ENCODE measurements around the gene PHLDB1.

Gene PHLDB1

DNA sequence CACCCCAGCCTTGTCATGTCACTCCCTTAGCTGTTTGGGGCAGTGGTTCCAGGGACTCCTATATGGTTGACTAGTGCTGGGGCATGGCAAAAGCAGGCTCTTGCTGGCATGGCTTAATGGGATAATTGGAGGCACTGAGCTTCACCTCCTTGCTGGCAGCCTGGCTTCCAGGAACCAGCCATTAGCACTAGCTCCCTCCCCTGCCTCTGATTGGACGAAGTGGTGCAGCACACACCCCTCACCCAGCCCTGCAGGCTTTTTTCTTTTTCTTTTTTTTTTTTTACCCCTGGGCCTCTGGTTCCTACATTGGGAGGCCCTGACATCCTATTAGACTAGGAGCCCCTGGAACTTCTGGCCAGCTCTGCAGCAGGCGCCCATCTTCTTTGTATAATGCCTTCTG, 18.6 kb downstream of the PHLDB1 start:
- Mint-ChIP-seq H3K27me3 (no peaks in the 10 kb centered on the region), H3K4me1 (ENCODE audit: low read depth) (peaks cover under 1% of the 10 kb centered on the region), H3K27ac (no peak overlapping the region), H3K36me3 (no peaks in the 10 kb centered on the region), H3K9me3 (ENCODE audit: low read depth) (no peaks in the 10 kb centered on the region), H3K4me3 (no peak overlapping the region)

- Mint-ChIP-seq H3K27ac (no peak overlapping the region), H3K4me1 (ENCODE audit: low read depth) (no peaks in the 10 kb centered on the region), H3K4me3 (no peak overlapping the region), H3K36me3 (no peaks in the 10 kb centered on the region), H3K27me3 (no peaks in the 10 kb centered on the region), H3K9me3 (ENCODE audit: low read depth) (no peaks in the 10 kb centered on the region)
Measured at GRCh38 chr11:118627566-118627965, 20.2 kb downstream of the PHLDB1 start.

DNA sequence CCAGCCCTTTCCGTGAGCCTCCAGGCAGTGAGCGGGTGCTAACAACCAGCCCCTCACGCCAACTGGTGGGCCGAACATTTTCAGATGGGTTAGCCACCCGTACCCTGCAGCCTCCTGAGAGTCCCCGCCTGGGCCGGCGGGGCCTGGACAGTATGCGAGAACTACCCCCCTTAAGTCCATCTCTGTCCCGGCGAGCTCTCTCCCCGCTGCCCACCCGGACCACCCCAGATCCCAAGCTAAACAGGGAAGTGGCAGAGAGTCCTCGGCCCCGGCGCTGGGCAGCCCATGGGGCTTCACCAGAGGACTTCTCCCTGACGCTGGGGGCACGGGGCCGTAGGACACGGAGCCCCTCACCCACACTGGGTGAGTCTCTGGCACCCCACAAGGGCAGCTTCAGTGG, 20.6 kb downstream of the PHLDB1 start:
- Mint-ChIP-seq H3K9me3 (ENCODE audit: low read depth) (no peaks in the 10 kb centered on the region), H3K4me3 (no peak overlapping the region), H3K27ac (no peak overlapping the region), H3K27me3 (no peaks in the 10 kb centered on the region), H3K36me3 (no peaks in the 10 kb centered on the region), H3K4me1 (ENCODE audit: low read depth) (no peaks in the 10 kb centered on the region)

GRCh38 chr11:118628432-118628831, 21.0 kb downstream of the PHLDB1 start:
- Mint-ChIP-seq H3K27ac (no peak overlapping the region), H3K4me3 (no peak overlapping the region), H3K4me1 (ENCODE audit: low read depth) (no peaks in the 10 kb centered on the region), H3K36me3 (no peaks in the 10 kb centered on the region), H3K9me3 (ENCODE audit: low read depth) (no peaks in the 10 kb centered on the region), H3K27me3 (no peaks in the 10 kb centered on the region)

DNA sequence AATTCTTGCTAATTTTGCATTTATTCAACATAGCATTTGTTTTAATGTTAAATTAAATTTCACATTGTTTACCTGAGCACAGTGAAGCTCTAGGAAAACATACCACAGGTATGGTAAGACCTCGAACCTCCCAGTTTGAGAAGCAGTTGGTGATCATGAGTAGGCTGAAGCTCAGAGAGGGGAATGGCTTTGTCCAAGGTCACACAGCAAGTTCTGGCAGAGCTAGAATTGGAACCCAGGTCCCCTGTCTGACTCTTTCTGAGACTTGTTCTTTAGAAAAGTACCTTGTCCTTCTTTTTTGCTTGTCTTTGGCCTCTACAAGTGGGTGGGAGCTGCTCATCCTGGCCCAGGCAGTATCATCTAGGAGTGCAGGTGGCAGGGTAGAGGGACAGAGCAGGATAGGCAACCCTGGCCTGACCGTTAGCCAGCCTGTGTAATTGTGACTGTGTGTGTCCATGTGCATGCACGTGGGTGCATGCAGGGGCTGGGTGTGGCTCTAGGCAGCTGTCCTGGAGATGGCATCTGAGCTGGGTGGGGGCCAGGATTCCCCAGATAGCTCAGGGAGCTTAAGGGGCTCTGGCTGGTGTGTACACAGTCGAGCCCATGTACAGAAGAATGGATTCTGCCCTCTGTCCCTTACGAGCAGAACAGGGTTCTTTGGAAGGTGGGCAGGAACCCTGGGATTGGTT, 21.6 kb downstream of the PHLDB1 start:
- Mint-ChIP-seq H3K27me3 (no peaks in the 10 kb centered on the region), H3K4me3 (no peak overlapping the region), H3K9me3 (ENCODE audit: low read depth) (no peaks in the 10 kb centered on the region), H3K36me3 (no peaks in the 10 kb centered on the region), H3K27ac (no peak overlapping the region), H3K4me1 (ENCODE audit: low read depth) (no peaks in the 10 kb centered on the region)

- H3K9me3 Mint-ChIP-seq (ENCODE audit: low read depth) = no peaks in the 10 kb centered on the region
- no peak overlapping the region for H3K4me3 Mint-ChIP-seq
- no peaks in the 10 kb centered on the region for H3K4me1 Mint-ChIP-seq (ENCODE audit: low read depth)
- H3K27me3 Mint-ChIP-seq = no peaks in the 10 kb centered on the region
- H3K27ac Mint-ChIP-seq = no peak overlapping the region
- H3K36me3 Mint-ChIP-seq = no peaks in the 10 kb centered on the region
Measured at GRCh38 chr11:118629761-118630661, 22.6 kb downstream of the PHLDB1 start.

GRCh38 chr11:118631142-118631909, 23.9 kb downstream of the PHLDB1 start:
- Mint-ChIP-seq H3K36me3 (no peaks in the 10 kb centered on the region), H3K4me3 (no peak overlapping the region), H3K4me1 (ENCODE audit: low read depth) (no peaks in the 10 kb centered on the region), H3K27me3 (no peaks in the 10 kb centered on the region), H3K27ac (no peak overlapping the region), H3K9me3 (ENCODE audit: low read depth) (no peaks in the 10 kb centered on the region)

DNA sequence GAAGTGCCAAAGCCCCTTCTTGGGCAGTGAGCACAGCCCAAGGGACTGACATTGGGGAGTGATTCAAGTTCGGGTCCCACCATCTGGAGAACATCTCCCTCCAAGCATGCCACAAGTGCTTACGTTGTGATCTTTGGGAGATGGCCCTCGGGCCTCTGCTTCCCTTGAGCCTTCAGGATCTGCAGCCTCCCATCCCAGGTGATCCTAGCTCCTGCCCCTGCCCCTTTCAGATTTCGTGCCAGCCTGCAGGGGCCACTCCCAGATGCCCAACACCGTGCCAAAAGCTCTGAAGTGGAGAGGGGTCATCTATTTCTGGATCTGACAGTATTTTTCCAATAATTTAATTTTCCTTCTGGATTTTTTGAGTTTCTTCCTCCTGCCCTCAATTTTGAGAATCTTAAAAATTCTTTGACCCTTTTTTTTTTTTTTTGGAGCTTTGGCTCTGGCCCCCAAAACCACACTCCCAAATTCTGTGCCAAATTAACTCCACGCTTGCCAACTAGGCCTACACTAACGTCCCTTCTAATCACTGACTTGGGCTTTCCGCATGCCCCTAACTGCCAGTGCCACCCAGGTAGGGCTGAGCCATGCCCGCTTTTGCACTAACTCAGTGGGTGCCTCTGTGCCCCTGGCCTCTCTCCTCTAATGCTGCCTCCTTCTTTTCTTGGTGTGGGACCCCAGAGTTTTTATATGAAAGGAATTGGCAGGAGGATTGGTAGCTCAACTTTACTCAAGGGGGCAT, 25.3 kb downstream of the PHLDB1 start:
- Mint-ChIP-seq H3K36me3 (no peaks in the 10 kb centered on the region), H3K4me1 (ENCODE audit: low read depth) (no peaks in the 10 kb centered on the region), H3K27ac (no peak overlapping the region), H3K9me3 (ENCODE audit: low read depth) (no peaks in the 10 kb centered on the region), H3K27me3 (no peaks in the 10 kb centered on the region), H3K4me3 (no peak overlapping the region)

- Mint-ChIP-seq H3K4me3 (no peak overlapping the region), H3K9me3 (ENCODE audit: low read depth) (no peaks in the 10 kb centered on the region), H3K27me3 (no peaks in the 10 kb centered on the region), H3K4me1 (ENCODE audit: low read depth) (no peaks in the 10 kb centered on the region), H3K27ac (no peak overlapping the region), H3K36me3 (no peaks in the 10 kb centered on the region)
Measured at GRCh38 chr11:118633319-118633690, 25.9 kb downstream of the PHLDB1 start.

GRCh38 chr11:118633979-118634378, 26.6 kb downstream of the PHLDB1 start:
- Mint-ChIP-seq H3K9me3 (ENCODE audit: low read depth) (no peaks in the 10 kb centered on the region), H3K27ac (no peak overlapping the region), H3K36me3 (no peaks in the 10 kb centered on the region), H3K27me3 (no peaks in the 10 kb centered on the region), H3K4me3 (no peak overlapping the region), H3K4me1 (ENCODE audit: low read depth) (no peaks in the 10 kb centered on the region)

- Mint-ChIP-seq H3K4me3 (no peak overlapping the region), H3K27me3 (no peaks in the 10 kb centered on the region), H3K4me1 (ENCODE audit: low read depth) (no peaks in the 10 kb centered on the region), H3K27ac (no peak overlapping the region), H3K36me3 (no peaks in the 10 kb centered on the region), H3K9me3 (ENCODE audit: low read depth) (no peaks in the 10 kb centered on the region)
Measured at GRCh38 chr11:118634431-118635236, 27.2 kb downstream of the PHLDB1 start.

- Mint-ChIP-seq H3K36me3 (no peaks in the 10 kb centered on the region), H3K9me3 (ENCODE audit: low read depth) (no peaks in the 10 kb centered on the region), H3K4me3 (no peak overlapping the region), H3K27ac (no peak overlapping the region), H3K4me1 (ENCODE audit: low read depth) (no peaks in the 10 kb centered on the region), H3K27me3 (no peaks in the 10 kb centered on the region)
Measured at GRCh38 chr11:118635237-118635591, 27.8 kb downstream of the PHLDB1 start.

DNA sequence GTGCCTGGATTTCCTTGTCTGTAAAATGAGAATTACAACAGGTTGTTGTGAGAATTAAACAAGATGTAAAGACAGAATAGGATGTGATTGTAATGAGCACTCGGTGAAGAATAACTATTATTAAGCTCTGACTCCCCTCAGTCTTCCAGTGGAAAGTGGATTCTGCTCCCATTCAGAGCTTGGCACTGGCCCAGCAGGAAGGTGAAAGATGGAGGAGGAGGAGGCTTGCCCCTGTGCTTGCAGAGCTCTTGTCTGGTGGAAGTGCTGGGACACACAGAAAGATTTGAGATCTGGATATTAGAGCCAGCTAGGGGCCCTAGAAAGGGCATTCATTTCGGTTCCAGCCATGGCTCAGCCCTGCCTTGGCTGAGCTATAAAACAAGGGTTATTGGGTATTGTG, 28.2 kb downstream of the PHLDB1 start:
- H3K27me3 Mint-ChIP-seq = no peaks in the 10 kb centered on the region
- H3K4me3 Mint-ChIP-seq = no peak overlapping the region
- H3K4me1 Mint-ChIP-seq (ENCODE audit: low read depth) = no peaks in the 10 kb centered on the region
- H3K27ac Mint-ChIP-seq = no peak overlapping the region
- no peaks in the 10 kb centered on the region for H3K36me3 Mint-ChIP-seq
- no peaks in the 10 kb centered on the region for H3K9me3 Mint-ChIP-seq (ENCODE audit: low read depth)

All from activated naive CD8-positive, alpha-beta T cell (primary cell).